B cell (primary cell): ENCODE measurements around the gene GBX1. TPM values are rescaled to one million over a fixed set of nuclear protein-coding genes. Genes with fewer than 3 reads are reported as not detected.

Experiments
- ATAC-seq: fragments of 200-7000 bp; cut with Tn5 transposase; one replicate; pipeline ENCODE4 v1.10.0; 2021; ENCODE audit warnings: low read depth, mild to moderate bottlenecking, moderate number of reproducible peaks, moderate library complexity
- CTCF ChIA-PET: fragments of 350-600 bp; sonication (Branson Sonifier 250); formaldehyde crosslinking; loops from one replicate; lab custom pipeline; 2021; ENCODE audit warnings: antibody characterized with exemption, inconsistent platforms; lab: Charles Lee
- POLR2A ChIA-PET: fragments of 350-600 bp; sonication (Branson Sonifier 250); formaldehyde crosslinking; loops from one replicate; lab custom pipeline; 2021; ENCODE audit warnings: antibody characterized with exemption; lab: Charles Lee
- DNase-seq: peaks from one replicate; pipeline ENCODE4 v3.0.0; 2013
- H2AFZ ChIP-seq: 2 replicates; pipeline ENCODE4 v1.6.1; 2012; ENCODE audit warnings: mild to moderate bottlenecking, low read depth, low read length; ENCODE audit not compliant: insufficient read depth, poor library complexity, severe bottlenecking
- H3K27ac ChIP-seq, 2 donors: 1 replicate in 1 of 2; 2 replicates in 1 of 2; pipeline ENCODE4 v1.5.1; 2012 to 2013; ENCODE audit warnings: low read length in 2 of 2, mild to moderate bottlenecking in 2 of 2, moderate library complexity in 1 of 2
- H3K27me3 ChIP-seq, 4 experiments: fragments of 200-600 bp in 1 of 4; sonication (generic) in 1 of 4; replicated peaks in 1 of 4; 1 replicate in 2 of 4; 2 replicates in 2 of 4; pipeline versions ENCODE4 v1.6.1 to v1.7.0; 2013 to 2016; ENCODE audit warnings: low read length in 3 of 4, mild to moderate bottlenecking in 2 of 4, mixed read lengths in 1 of 4, moderate library complexity in 1 of 4; ENCODE audit not compliant: insufficient read depth in 4 of 4, control insufficient read depth in 3 of 4; ENCODE audit errors: control extremely low read depth in 1 of 4
- H3K36me3 ChIP-seq, 2 experiments: replicated peaks in 1 of 2; 1 replicate in 1 of 2; 2 replicates in 1 of 2; pipeline versions ENCODE4 v1.6.1 to v1.7.1; 2013; ENCODE audit warnings: low read length in 1 of 2; ENCODE audit not compliant: insufficient read depth in 2 of 2, control insufficient read depth in 1 of 2; ENCODE audit errors: control extremely low read depth in 1 of 2, extremely low read depth in 1 of 2
- H3K4me1 ChIP-seq, 2 donors: fragments of 200-600 bp in 1 of 2; sonication (generic) in 1 of 2; 1 replicate in 1 of 2; 2 replicates in 1 of 2; pipeline versions ENCODE4 v1.5.1 to v1.6.1; 2013 to 2017; ENCODE audit warnings: low read length in 2 of 2; ENCODE audit not compliant: control insufficient read depth in 2 of 2, insufficient read depth in 2 of 2
- H3K4me2 ChIP-seq: replicated peaks from 2 replicates; pipeline ENCODE3; 2012; ENCODE audit warnings: mild to moderate bottlenecking, low read depth, low read length; ENCODE audit not compliant: poor library complexity, severe bottlenecking
- H3K4me3 ChIP-seq, 5 experiments: fragments of 200-600 bp in 1 of 5; sonication (generic) in 1 of 5; 1 replicate in 3 of 5; 2 replicates in 2 of 5; pipeline versions ENCODE4 v1.5.1 to v1.7.0; 2011 to 2016; ENCODE audit warnings: low read length in 4 of 5, mild to moderate bottlenecking in 4 of 5, low read depth in 2 of 5, control low read depth in 1 of 5, moderate library complexity in 1 of 5; ENCODE audit not compliant: insufficient read depth in 1 of 5; ENCODE audit errors: control extremely low read depth in 1 of 5, extremely low read depth in 1 of 5
- H3K79me2 ChIP-seq: fragments of 200-600 bp; sonication (generic); one replicate; pipeline ENCODE4 v1.6.0; 2016; ENCODE audit warnings: low read length; ENCODE audit not compliant: control insufficient read depth, insufficient read depth
- H3K9ac ChIP-seq: fragments of 200-600 bp; sonication (generic); 2 replicates; pipeline ENCODE4 v1.6.1; 2017; ENCODE audit warnings: mild to moderate bottlenecking, low read length, moderate library complexity
- H3K9me3 ChIP-seq, 3 donors: one replicate each; pipeline versions ENCODE4 v1.6.1 to v1.7.1; 2013; ENCODE audit warnings: low read length in 2 of 3; ENCODE audit not compliant: control insufficient read depth in 2 of 3, insufficient read depth in 1 of 3; ENCODE audit errors: control extremely low read depth in 1 of 3
- H4K20me1 ChIP-seq: 2 replicates; pipeline ENCODE4 v1.6.0; 2012; ENCODE audit warnings: mild to moderate bottlenecking, low read length; ENCODE audit not compliant: insufficient read depth, control insufficient read depth, poor library complexity, severe bottlenecking
- H3K27ac Mint-ChIP-seq: one replicate; pipeline ENCODE4 v1.8.0; 2021; ENCODE audit warnings: mixed read lengths
- H3K27me3 Mint-ChIP-seq: one replicate; pipeline ENCODE4 v1.8.0; 2021; ENCODE audit warnings: mixed read lengths
- H3K4me1 Mint-ChIP-seq: one replicate; pipeline ENCODE4 v1.8.0; 2021; ENCODE audit warnings: mixed read lengths
- H3K4me3 Mint-ChIP-seq: one replicate; pipeline ENCODE4 v1.8.0; 2021; ENCODE audit warnings: mixed read lengths
- H3K9me3 Mint-ChIP-seq: one replicate; pipeline ENCODE4 v1.8.0; 2022; ENCODE audit warnings: mixed read lengths; ENCODE audit not compliant: insufficient read depth
- EZH2 ChIP-seq: IDR thresholded peaks from 2 replicates; pipeline ENCODE4 v1.6.1; 2012; ENCODE audit warnings: borderline replicate concordance, low read depth, mild to moderate bottlenecking, moderate library complexity, low read length; ENCODE audit not compliant: insufficient read depth, poor library complexity, severe bottlenecking
- WGBS: methylation state at CpG from one replicate; pipeline ENCODE4 v1.1.5; 2013; ENCODE audit warnings: missing lambda C conversion rate; ENCODE audit not compliant: insufficient coverage; 5-methylcytosine and 5-hydroxymethylcytosine counted together
- intact Hi-C: fragments of 100-400 bp; cut with micrococcal nuclease; formaldehyde crosslinking; loops from one replicate; pipeline ENCODE4 v1.10.0; 2022
- polyA plus RNA-seq: library from polyadenylated mRNA; depleted of rRNA; stranded (reverse); fragments of >200 nt; gene quantifications from 2 replicates; pipeline ENCODE4 v1.2.3, GENCODE V29; 2012
- total RNA-seq, 2 donors: library from RNA; stranded (reverse); fragments of 120-200 nt in 1 of 2; gene quantifications; 1 replicate in 1 of 2; 2 replicates in 1 of 2; pipeline versions ENCODE4 v1.2.3 to v1.2.4, GENCODE V29; 2013 to 2022
- TF ChIP-seq, protein P1 (sequence below): fragments of 200-600 bp; IDR thresholded peaks from one replicate; pipeline ENCODE4 v1.8.0; 2022; ENCODE audit warnings: antibody characterized with exemption, mild to moderate bottlenecking

Gene GBX1
- total and polyA plus RNA-seq, 2 donors (not counting 1 experiment from before 2014, with no cell fraction given) = not detected

DNA sequence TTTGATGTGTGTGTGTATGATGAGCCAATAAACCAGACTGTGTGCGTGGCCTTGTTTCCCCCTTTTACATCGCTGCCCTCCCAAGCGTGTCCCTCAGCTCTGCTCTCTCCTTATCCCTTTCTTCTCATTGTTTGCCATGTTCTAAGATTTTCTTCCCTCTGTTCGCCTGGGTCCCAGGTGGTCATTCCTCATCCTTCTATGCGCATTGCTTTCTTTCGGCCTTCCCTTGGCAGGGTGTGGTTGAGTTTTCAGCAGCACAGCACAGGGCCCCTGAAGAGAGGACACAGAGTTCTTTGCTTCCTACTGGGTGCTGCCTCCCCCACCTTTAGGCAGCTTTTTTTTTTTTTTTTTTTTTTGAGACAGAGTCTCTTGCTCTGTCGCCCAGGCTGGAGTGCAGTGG is 23.1 kb downstream of the GBX1 start:
- ATAC-seq = no peak
- DNase-seq = no peak
- POLR2A ChIA-PET = no interaction called here
- WGBS = 90% methylated on average over 4 of the region's 7 CpGs
- Histone ChIP-seq H3K9me3 (no peaks in the 10 kb centered on the region), H4K20me1 (no peaks in the 10 kb centered on the region), H3K4me2 (no peak overlapping the region), H3K9ac (no peak overlapping the region), H2AFZ (no peak overlapping the region), H3K4me3 (no peak overlapping the region), H3K36me3 (no peaks in the 10 kb centered on the region), H3K27me3 (peaks cover 0 to 10% (median 0%) of the 10 kb centered on the region in 4 experiments), H3K79me2 (no peaks in the 10 kb centered on the region), H3K27ac (no peak overlapping the region), H3K4me1 (no peaks in the 10 kb centered on the region)
- Mint-ChIP-seq H3K4me3 (no peak overlapping the region), H3K27me3 (peaks cover 9% of the 10 kb centered on the region), H3K4me1 (no peaks in the 10 kb centered on the region), H3K9me3 (no peaks in the 10 kb centered on the region), H3K27ac (no peak overlapping the region)
- CTCF ChIA-PET = no interaction called here
- intact Hi-C loops = no loop called here
- no peak for TF ChIP-seq EZH2
- TF ChIP-seq, protein P1, sequence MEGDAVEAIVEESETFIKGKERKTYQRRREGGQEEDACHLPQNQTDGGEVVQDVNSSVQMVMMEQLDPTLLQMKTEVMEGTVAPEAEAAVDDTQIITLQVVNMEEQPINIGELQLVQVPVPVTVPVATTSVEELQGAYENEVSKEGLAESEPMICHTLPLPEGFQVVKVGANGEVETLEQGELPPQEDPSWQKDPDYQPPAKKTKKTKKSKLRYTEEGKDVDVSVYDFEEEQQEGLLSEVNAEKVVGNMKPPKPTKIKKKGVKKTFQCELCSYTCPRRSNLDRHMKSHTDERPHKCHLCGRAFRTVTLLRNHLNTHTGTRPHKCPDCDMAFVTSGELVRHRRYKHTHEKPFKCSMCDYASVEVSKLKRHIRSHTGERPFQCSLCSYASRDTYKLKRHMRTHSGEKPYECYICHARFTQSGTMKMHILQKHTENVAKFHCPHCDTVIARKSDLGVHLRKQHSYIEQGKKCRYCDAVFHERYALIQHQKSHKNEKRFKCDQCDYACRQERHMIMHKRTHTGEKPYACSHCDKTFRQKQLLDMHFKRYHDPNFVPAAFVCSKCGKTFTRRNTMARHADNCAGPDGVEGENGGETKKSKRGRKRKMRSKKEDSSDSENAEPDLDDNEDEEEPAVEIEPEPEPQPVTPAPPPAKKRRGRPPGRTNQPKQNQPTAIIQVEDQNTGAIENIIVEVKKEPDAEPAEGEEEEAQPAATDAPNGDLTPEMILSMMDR = no peak

DNA sequence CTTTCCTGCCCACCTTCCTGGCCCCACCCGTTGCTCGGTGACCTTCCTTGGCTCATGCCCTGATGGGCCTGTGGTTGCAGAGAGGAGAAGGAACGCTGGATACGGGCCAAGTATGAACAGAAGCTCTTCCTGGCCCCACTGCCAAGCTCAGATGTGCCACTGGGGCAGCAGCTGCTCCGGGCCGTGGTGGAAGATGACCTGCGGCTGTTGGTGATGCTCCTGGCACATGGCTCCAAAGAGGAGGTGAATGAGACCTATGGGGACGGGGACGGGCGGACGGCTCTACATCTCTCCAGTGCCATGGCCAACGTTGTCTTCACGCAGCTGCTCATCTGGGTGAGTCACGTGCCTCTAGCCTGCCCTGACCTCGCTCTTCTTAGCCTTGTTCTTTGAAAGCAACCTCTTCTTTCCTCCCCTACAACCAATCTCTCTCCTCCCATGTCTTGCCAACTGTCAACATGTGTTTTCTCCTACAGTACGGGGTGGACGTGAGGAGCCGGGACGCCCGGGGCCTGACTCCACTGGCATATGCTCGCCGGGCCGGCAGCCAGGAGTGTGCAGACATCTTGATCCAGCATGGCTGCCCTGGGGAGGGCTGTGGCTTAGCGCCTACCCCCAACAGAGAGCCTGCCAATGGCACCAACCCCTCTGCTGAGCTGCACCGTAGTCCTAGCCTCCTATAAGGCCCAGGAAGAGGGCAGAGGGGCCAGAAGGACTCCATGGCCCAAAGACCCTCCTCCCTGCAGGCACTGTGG is 24.1 kb downstream of the GBX1 start:
- H3K27me3 Mint-ChIP-seq = peaks cover 6% of the 10 kb centered on the region
- intact Hi-C loops = no loop called here
- no peak overlapping the region for H3K27ac Mint-ChIP-seq
- Histone ChIP-seq H3K27ac (no peak overlapping the region), H3K9ac (no peak overlapping the region), H3K27me3 (peaks cover 0 to 6% (median 0%) of the 10 kb centered on the region in 4 experiments), H3K4me2 (no peak overlapping the region), H3K4me3 (no peak overlapping the region), H4K20me1 (no peaks in the 10 kb centered on the region), H3K4me1 (no peaks in the 10 kb centered on the region), H3K79me2 (no peaks in the 10 kb centered on the region), H3K36me3 (no peaks in the 10 kb centered on the region), H3K9me3 (no peaks in the 10 kb centered on the region), H2AFZ (no peak overlapping the region)
- H3K4me1 Mint-ChIP-seq = no peaks in the 10 kb centered on the region
- TF ChIP-seq, protein P1 = no peak
- no peak for TF ChIP-seq EZH2
- WGBS = 83% methylated on average over 19 of the region's 25 CpGs
- no peak overlapping the region for H3K4me3 Mint-ChIP-seq
- DNase-seq (no peak), ATAC-seq (no peak)
- POLR2A ChIA-PET = no interaction called here
- no peaks in the 10 kb centered on the region for H3K9me3 Mint-ChIP-seq
- CTCF ChIA-PET = interaction anchor here (1.0 kb wide), 1 partner anchor 20 kb away, joined by 4 read pairs; no protein-coding TSS in a partner anchor
